Trophoblast cell (in vitro differentiated cells and primary cell): Measurements from ENCODE around the gene TLR9.

Experiments used
- DNase-seq, 2 donors: peaks; one replicate each; pipeline ENCODE4 v3.0.0-alpha.2; 2016
- H2AFZ ChIP-seq: 2 replicates; pipeline ENCODE4 v1.6.1; 2013; ENCODE audit warnings: low read length, moderate library complexity, mild to moderate bottlenecking; ENCODE audit not compliant: insufficient read depth, poor library complexity
- H2AK5ac ChIP-seq: 2 replicates; pipeline ENCODE4 v1.6.1; 2013; ENCODE audit warnings: mild to moderate bottlenecking, low read length
- H2BK120ac ChIP-seq: 2 replicates; pipeline ENCODE4 v1.6.1; 2013; ENCODE audit warnings: low read length, mild to moderate bottlenecking, moderate library complexity; ENCODE audit not compliant: insufficient read depth, poor library complexity
- H2BK12ac ChIP-seq: 2 replicates; pipeline ENCODE4 v1.6.1; 2013; ENCODE audit warnings: mild to moderate bottlenecking, low read length, moderate library complexity
- H2BK5ac ChIP-seq: 2 replicates; pipeline ENCODE4 v1.6.1; 2013; ENCODE audit warnings: low read length, low read depth, moderate library complexity, mild to moderate bottlenecking; ENCODE audit not compliant: poor library complexity
- H3K14ac ChIP-seq: 2 replicates; pipeline ENCODE4 v1.6.1; 2013; ENCODE audit warnings: mild to moderate bottlenecking, low read length
- H3K18ac ChIP-seq: 2 replicates; pipeline ENCODE4 v1.6.1; 2013; ENCODE audit warnings: mild to moderate bottlenecking, low read length
- H3K23ac ChIP-seq: 2 replicates; pipeline ENCODE4 v1.6.1; 2013; ENCODE audit warnings: low read length
- H3K27ac ChIP-seq: 2 replicates; pipeline ENCODE4 v1.5.1; 2013; ENCODE audit warnings: low read depth, mild to moderate bottlenecking, inconsistent platforms, low read length, moderate library complexity
- H3K27me3 ChIP-seq: 2 replicates; pipeline ENCODE4 v1.6.1; 2013; ENCODE audit warnings: inconsistent platforms, mild to moderate bottlenecking, low read length, moderate library complexity; ENCODE audit not compliant: insufficient read depth
- H3K36me3 ChIP-seq, 2 experiments: 1 replicate in 1 of 2; 2 replicates in 1 of 2; pipeline ENCODE4 v1.6.1; 2013; ENCODE audit warnings: low read length in 2 of 2, mild to moderate bottlenecking in 2 of 2, moderate library complexity in 1 of 2; ENCODE audit not compliant: insufficient read depth in 2 of 2, control insufficient read depth in 1 of 2
- H3K4ac ChIP-seq: 2 replicates; pipeline ENCODE4 v1.6.1; 2013; ENCODE audit warnings: low read depth, mild to moderate bottlenecking, low read length, moderate library complexity
- H3K4me1 ChIP-seq, 2 experiments: 1 replicate in 1 of 2; 2 replicates in 1 of 2; pipeline ENCODE4 v1.6.1; 2013; ENCODE audit warnings: low read length in 2 of 2, mild to moderate bottlenecking in 2 of 2, moderate library complexity in 1 of 2; ENCODE audit not compliant: insufficient read depth in 2 of 2, control insufficient read depth in 1 of 2
- H3K4me2 ChIP-seq: 2 replicates; pipeline ENCODE4 v1.6.1; 2013; ENCODE audit warnings: inconsistent platforms, mild to moderate bottlenecking, low read length, moderate library complexity
- H3K4me3 ChIP-seq: 2 replicates; pipeline ENCODE4 v1.5.1; 2013; ENCODE audit warnings: mild to moderate bottlenecking, low read depth, low read length, inconsistent platforms
- H3K79me1 ChIP-seq: one replicate; pipeline ENCODE4 v1.6.1; 2013; ENCODE audit warnings: low read length
- H3K79me2 ChIP-seq: 2 replicates; pipeline ENCODE4 v1.6.1; 2013; ENCODE audit warnings: low read length, mild to moderate bottlenecking; ENCODE audit not compliant: control insufficient read depth, insufficient read depth, poor library complexity
- H3K9ac ChIP-seq: 2 replicates; pipeline ENCODE4 v1.6.1; 2013; ENCODE audit warnings: mild to moderate bottlenecking, low read length
- H3K9me3 ChIP-seq: 2 replicates; pipeline ENCODE4 v1.6.1; 2013; ENCODE audit warnings: low read depth, mild to moderate bottlenecking, control low read depth, inconsistent platforms, low read length; ENCODE audit not compliant: insufficient read depth
- H4K12ac ChIP-seq: 2 replicates; pipeline ENCODE4 v1.6.1; 2013; ENCODE audit warnings: low read depth, mild to moderate bottlenecking, low read length, moderate library complexity
- H4K8ac ChIP-seq: 2 replicates; pipeline ENCODE4 v1.6.1; 2013; ENCODE audit warnings: low read depth, mild to moderate bottlenecking, low read length, moderate library complexity
- H4K91ac ChIP-seq: one replicate; pipeline ENCODE4 v1.6.1; 2013; ENCODE audit warnings: low read depth, mild to moderate bottlenecking, low read length, moderate library complexity
- WGBS: extraction: QIAGEN DNeasy Blood & Tissue Kit; methylation state at CpG from one replicate; pipeline ENCODE4 v1.1.7; 2013; ENCODE audit warnings: missing lambda C conversion rate; ENCODE audit not compliant: insufficient read length, insufficient coverage; ENCODE audit errors: extremely low coverage; 5-methylcytosine and 5-hydroxymethylcytosine counted together

The TLR9 gene

GRCh38 chr3:52232279-52233107 is 7.0 kb upstream of the TLR9 start:
- WGBS, result no CpG with 5 or more reads among the region's 28 CpGs
- Histone ChIP-seq H3K4ac (no peak overlapping the region), H3K18ac (no peak overlapping the region), H3K4me3 (no peak overlapping the region), H4K12ac (no peak overlapping the region), H3K27ac (no peak overlapping the region), H3K27me3 (no peaks in the 10 kb centered on the region), H2AK5ac (no peak overlapping the region), H2BK12ac (no peak overlapping the region), H3K79me2 (no peaks in the 10 kb centered on the region), H4K8ac (no peak overlapping the region), H3K36me3 (peaks cover 49 to 55% of the 10 kb centered on the region in 2 experiments), H3K23ac (no peak overlapping the region), H2BK120ac (no peak overlapping the region), H3K4me2 (no peak overlapping the region), H3K14ac (no peak overlapping the region), H3K9me3 (peaks cover 2% of the 10 kb centered on the region), H3K79me1 (peaks cover 3% of the 10 kb centered on the region), H3K9ac (no peak overlapping the region), H2AFZ (no peak overlapping the region), H4K91ac (no peak overlapping the region), H2BK5ac (no peak overlapping the region), H3K4me1 (peaks cover 4 to 5% of the 10 kb centered on the region in 2 experiments)
- no peak for DNase-seq

- no peaks in the 10 kb centered on the region for H3K27me3 ChIP-seq
- no peak overlapping the region for H3K9ac ChIP-seq
- H3K36me3 ChIP-seq, result peaks cover 49 to 55% of the 10 kb centered on the region in 2 experiments
- no peak overlapping the region for H3K4me3 ChIP-seq
- no peak overlapping the region for H4K8ac ChIP-seq
- no peak overlapping the region for H3K23ac ChIP-seq
- no peaks in the 10 kb centered on the region for H3K79me2 ChIP-seq
- no peak overlapping the region for H3K27ac ChIP-seq
- H2BK5ac ChIP-seq, result no peak overlapping the region
- peak; percentile 51 to 81 for DNase-seq
- no peak overlapping the region for H2BK120ac ChIP-seq
- no peaks in the 10 kb centered on the region for H3K4me1 ChIP-seq
- H3K4ac ChIP-seq, result no peak overlapping the region
- no peak overlapping the region for H2AFZ ChIP-seq
- H3K79me1 ChIP-seq, result no peaks in the 10 kb centered on the region
- no peak overlapping the region for H4K91ac ChIP-seq
- H2BK12ac ChIP-seq, result no peak overlapping the region
- no peak overlapping the region for H3K4me2 ChIP-seq
- no peak overlapping the region for H4K12ac ChIP-seq
- peaks cover 2% of the 10 kb centered on the region for H3K9me3 ChIP-seq
- H3K18ac ChIP-seq, result no peak overlapping the region
- H2AK5ac ChIP-seq, result no peak overlapping the region
- no peak overlapping the region for H3K14ac ChIP-seq
- WGBS, result no CpG with 5 or more reads among the region's 34 CpGs
Observed at GRCh38 chr3:52231502-52232278, 6.2 kb upstream of the TLR9 start.

GRCh38 chr3:52230889-52231499 is 5.5 kb upstream of the TLR9 start:
- Histone ChIP-seq H3K14ac (no peak overlapping the region), H3K36me3 (peaks cover 49 to 55% of the 10 kb centered on the region in 2 experiments), H4K12ac (no peak overlapping the region), H2AFZ (no peak overlapping the region), H2AK5ac (no peak overlapping the region), H3K23ac (no peak overlapping the region), H3K4me2 (no peak overlapping the region), H3K4me1 (no peaks in the 10 kb centered on the region), H2BK5ac (no peak overlapping the region), H2BK12ac (no peak overlapping the region), H3K18ac (no peak overlapping the region), H2BK120ac (no peak overlapping the region), H3K9ac (no peak overlapping the region), H3K27me3 (no peaks in the 10 kb centered on the region), H3K4ac (no peak overlapping the region), H3K27ac (no peak overlapping the region), H3K79me1 (no peaks in the 10 kb centered on the region), H3K9me3 (peaks cover 2% of the 10 kb centered on the region), H3K4me3 (no peak overlapping the region), H4K91ac (no peak overlapping the region), H3K79me2 (no peaks in the 10 kb centered on the region), H4K8ac (no peak overlapping the region)
- WGBS, result no CpG with 5 or more reads among the region's 16 CpGs
- DNase-seq, result no peak

GRCh38 chr3:52230461-52230860 is 5.0 kb upstream of the TLR9 start:
- Histone ChIP-seq H3K18ac (no peak overlapping the region), H3K14ac (no peak overlapping the region), H3K79me1 (no peaks in the 10 kb centered on the region), H4K12ac (no peak overlapping the region), H3K23ac (no peak overlapping the region), H3K4me2 (no peak overlapping the region), H2BK120ac (no peak overlapping the region), H3K9ac (no peak overlapping the region), H3K4me1 (no peaks in the 10 kb centered on the region), H3K4ac (no peak overlapping the region), H2AK5ac (no peak overlapping the region), H3K4me3 (peak overlapping the region; percentile 0), H2BK5ac (no peak overlapping the region), H2AFZ (no peak overlapping the region), H3K9me3 (peaks cover 2% of the 10 kb centered on the region), H4K8ac (no peak overlapping the region), H3K27me3 (no peaks in the 10 kb centered on the region), H3K79me2 (no peaks in the 10 kb centered on the region), H2BK12ac (no peak overlapping the region), H3K27ac (no peak overlapping the region), H4K91ac (no peak overlapping the region), H3K36me3 (peaks cover 49 to 55% of the 10 kb centered on the region in 2 experiments)
- no peak for DNase-seq
- no CpG with 5 or more reads among the region's 6 CpGs for WGBS
